ENCODE measurements around the gene KCNQ4. TPM values are rescaled to one million over a fixed set of nuclear protein-coding genes. Genes with fewer than 3 reads are reported as not detected.

KCNQ4 gene
- total RNA-seq, 2 donors from 2014 or later: 1.0 to 1.7 TPM

DNA sequence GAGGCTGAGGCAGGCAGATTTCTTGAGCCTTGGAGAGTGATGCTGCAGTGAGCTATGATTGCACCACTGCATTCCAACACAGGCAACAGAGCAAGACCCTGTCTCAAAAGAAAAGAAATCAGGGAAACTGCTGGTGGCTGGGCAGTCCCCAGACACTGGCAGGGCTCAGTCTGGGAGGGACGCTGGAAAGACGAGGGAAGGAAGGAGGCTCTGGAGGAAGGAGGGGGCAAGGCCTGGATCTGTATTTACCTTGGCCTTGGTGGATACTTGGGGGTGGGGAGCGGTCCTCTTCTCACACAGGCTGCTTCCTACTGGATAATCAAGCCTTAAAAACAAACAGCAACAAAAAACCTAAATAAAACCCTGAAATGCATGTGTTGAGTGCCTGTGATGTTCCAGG lies 24.4 kb downstream of the KCNQ4 start:
- Histone ChIP-seq H3K4me1 (peaks cover 0 to 26% of the 10 kb centered on the region in 2 donors), H3K9me3 (no peaks in the 10 kb centered on the region), H3K4me3 (no peak overlapping the region), H3K27ac (no peak overlapping the region), H3K36me3 (no peaks in the 10 kb centered on the region), H3K27me3 (no peaks in the 10 kb centered on the region)
- TF ChIP-seq, protein P1, sequence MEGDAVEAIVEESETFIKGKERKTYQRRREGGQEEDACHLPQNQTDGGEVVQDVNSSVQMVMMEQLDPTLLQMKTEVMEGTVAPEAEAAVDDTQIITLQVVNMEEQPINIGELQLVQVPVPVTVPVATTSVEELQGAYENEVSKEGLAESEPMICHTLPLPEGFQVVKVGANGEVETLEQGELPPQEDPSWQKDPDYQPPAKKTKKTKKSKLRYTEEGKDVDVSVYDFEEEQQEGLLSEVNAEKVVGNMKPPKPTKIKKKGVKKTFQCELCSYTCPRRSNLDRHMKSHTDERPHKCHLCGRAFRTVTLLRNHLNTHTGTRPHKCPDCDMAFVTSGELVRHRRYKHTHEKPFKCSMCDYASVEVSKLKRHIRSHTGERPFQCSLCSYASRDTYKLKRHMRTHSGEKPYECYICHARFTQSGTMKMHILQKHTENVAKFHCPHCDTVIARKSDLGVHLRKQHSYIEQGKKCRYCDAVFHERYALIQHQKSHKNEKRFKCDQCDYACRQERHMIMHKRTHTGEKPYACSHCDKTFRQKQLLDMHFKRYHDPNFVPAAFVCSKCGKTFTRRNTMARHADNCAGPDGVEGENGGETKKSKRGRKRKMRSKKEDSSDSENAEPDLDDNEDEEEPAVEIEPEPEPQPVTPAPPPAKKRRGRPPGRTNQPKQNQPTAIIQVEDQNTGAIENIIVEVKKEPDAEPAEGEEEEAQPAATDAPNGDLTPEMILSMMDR (IDR thresholded peaks at IDR 0.05): no peak
- DNase-seq (ENCODE audit: low spot score): no peak

GRCh38 chr1:40808444-40808843 lies 24.9 kb downstream of the KCNQ4 start:
- no peak for DNase-seq (ENCODE audit: low spot score)
- Histone ChIP-seq H3K36me3 (no peaks in the 10 kb centered on the region), H3K9me3 (no peaks in the 10 kb centered on the region), H3K27me3 (no peaks in the 10 kb centered on the region), H3K4me3 (no peak overlapping the region), H3K4me1 (peaks cover 0 to 26% of the 10 kb centered on the region in 2 donors), H3K27ac (no peak overlapping the region)
- TF ChIP-seq, protein P1 (IDR thresholded peaks at IDR 0.05): no peak

DNA sequence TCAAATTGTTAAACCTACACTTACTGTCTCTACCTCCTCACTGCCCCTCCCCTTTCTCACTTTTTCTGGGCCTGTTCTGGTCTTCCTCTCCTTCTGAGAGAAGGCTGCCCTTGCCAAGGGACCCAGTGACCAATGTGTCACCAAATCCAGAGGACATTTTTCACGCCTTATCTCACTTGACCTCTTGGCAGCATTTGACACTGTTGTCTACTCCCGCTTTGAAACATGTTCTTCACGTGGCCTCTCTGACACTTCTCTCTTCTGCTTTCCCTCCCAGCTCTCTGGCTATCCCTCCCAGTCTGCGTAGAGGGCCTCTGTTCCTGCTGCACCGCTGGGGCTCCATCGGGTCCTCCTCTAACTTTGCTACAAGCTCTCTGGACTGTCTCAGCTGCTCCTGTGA lies 25.3 kb downstream of the KCNQ4 start:
- Histone ChIP-seq H3K4me1 (peaks cover 0 to 26% of the 10 kb centered on the region in 2 donors), H3K4me3 (no peak overlapping the region), H3K36me3 (no peaks in the 10 kb centered on the region), H3K9me3 (no peaks in the 10 kb centered on the region), H3K27ac (no peak overlapping the region), H3K27me3 (no peaks in the 10 kb centered on the region)
- DNase-seq (ENCODE audit: low spot score): no peak
- TF ChIP-seq, protein P1 (IDR thresholded peaks at IDR 0.05): no peak

DNA sequence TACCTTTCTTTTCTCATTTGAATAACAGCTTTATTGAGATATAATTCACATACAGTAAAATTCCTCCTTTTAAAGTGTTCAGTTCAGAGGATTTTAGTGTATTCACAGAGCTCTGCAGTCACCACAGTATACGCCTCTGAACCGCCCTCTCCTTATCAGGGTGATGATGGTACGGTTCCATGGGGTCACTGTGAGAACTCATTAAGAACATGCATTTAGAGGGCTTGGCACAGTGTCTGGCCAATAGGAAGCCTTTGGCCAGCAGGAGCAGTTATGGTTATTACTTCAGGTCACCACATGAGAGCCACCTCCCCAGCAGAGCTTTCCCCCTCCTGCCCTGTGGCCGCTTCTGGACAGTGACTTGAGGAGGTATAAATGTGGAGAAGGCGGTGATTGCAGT lies 27.3 kb downstream of the KCNQ4 start:
- Histone ChIP-seq H3K9me3 (no peaks in the 10 kb centered on the region), H3K4me1 (peaks cover 0 to 26% of the 10 kb centered on the region in 2 donors)
- TF ChIP-seq, protein P1 (IDR thresholded peaks at IDR 0.05): no peak

GRCh38 chr1:40815420-40815819 lies 31.8 kb downstream of the KCNQ4 start:
- TF ChIP-seq, protein P1 (IDR thresholded peaks at IDR 0.05): no peak
- Histone ChIP-seq H3K4me1 (peaks cover 0 to 11% of the 10 kb centered on the region in 2 donors), H3K27me3 (no peaks in the 10 kb centered on the region), H3K9me3 (no peaks in the 10 kb centered on the region), H3K4me3 (no peak overlapping the region), H3K36me3 (no peaks in the 10 kb centered on the region), H3K27ac (no peak overlapping the region)
- no peak for DNase-seq (ENCODE audit: low spot score)

More for the DNA sequence above, 27.3 kb downstream of the KCNQ4 start:
- no peak overlapping the region for H3K27ac ChIP-seq
- no peaks in the 10 kb centered on the region for H3K27me3 ChIP-seq
- DNase-seq (ENCODE audit: low spot score): no peak
- H3K36me3 ChIP-seq: no peaks in the 10 kb centered on the region
- no peak overlapping the region for H3K4me3 ChIP-seq

GRCh38 chr1:40817791-40818263 lies 34.2 kb downstream of the KCNQ4 start:
- H3K4me1 ChIP-seq: peaks cover 0 to 11% of the 10 kb centered on the region in 2 donors
- TF ChIP-seq, protein P1 (IDR thresholded peaks at IDR 0.05): no peak
- no peaks in the 10 kb centered on the region for H3K36me3 ChIP-seq
- H3K27ac ChIP-seq: no peak overlapping the region
- H3K27me3 ChIP-seq: no peaks in the 10 kb centered on the region
- no peaks in the 10 kb centered on the region for H3K9me3 ChIP-seq
- peak overlapping the region in 1 of 2 donors; percentile 48 for H3K4me3 ChIP-seq
- no peak for DNase-seq (ENCODE audit: low spot score)
